COR-L47 (cell line): ENCODE results near the gene BLOC1S4.
"Not testable (repeated sequence)": the region's sequence is repeated elsewhere in the genome, so short reads cannot be mapped to it uniquely, and the experiment has no call there.

Experiments
- DNase-seq: peaks from one replicate; lab custom pipeline; 2025; lab: John Stamatoyannopoulos, UW

Gene BLOC1S4

DNA sequence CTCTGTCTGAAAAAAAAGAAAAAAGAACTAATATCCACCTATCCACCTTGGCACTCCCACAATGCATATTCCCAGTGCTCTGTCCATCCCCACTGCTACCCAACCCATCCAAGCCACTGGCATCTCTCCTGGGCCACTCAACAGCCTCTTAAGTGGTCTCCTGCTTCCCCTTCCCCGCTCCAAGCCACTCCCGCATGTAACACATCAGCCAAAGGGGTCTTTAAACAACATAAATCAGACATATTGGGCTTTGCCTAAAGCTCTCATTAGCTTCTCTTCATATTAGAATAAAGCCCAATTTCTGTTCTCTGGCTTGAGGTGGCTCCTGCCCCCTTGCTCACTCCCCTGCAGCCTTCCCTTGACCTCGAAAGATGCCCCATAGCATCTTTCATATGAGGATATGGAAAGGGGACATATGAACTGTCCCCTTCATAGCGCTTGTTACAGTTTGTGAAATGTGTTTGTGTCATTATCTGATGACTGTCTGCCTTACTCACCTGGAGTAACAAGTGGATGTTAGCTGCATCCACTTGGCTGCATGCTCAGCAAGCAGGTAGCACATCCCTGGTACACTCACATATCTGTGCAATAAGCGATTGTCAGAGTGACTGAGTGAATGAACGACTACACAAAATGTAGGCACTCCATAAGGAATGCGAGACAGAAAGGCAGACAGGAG lies 3.1 kb downstream of the BLOC1S4 start:
- no peak for DNase-seq

DNA sequence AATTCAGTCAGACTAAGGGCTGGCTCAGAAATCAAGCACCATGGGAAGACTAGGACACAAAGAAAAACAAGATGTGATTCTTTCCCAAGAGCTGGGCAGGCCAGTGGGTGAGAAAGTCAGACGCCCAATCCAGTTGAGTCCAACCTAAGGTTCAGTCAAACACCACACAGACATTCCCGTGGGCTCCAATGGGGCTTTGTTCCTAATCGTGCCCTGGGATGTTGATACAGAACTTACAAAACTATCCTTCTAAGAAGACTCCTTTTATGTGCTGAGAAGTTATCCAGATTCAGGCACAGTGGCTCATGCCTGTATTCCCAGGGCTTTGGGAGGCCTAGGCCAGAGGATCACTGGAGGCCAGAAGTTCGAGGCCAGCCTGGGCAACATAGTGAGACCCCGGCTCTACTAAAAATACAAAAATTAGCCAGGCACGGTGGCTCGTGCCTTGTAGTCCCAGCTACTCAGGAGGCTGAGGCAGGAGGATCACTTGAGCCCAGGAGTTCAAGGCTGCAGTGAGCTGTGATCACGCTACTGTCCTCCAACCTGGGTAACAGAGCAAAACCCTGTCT lies 3.7 kb downstream of the BLOC1S4 start:
- no peak for DNase-seq

DNA sequence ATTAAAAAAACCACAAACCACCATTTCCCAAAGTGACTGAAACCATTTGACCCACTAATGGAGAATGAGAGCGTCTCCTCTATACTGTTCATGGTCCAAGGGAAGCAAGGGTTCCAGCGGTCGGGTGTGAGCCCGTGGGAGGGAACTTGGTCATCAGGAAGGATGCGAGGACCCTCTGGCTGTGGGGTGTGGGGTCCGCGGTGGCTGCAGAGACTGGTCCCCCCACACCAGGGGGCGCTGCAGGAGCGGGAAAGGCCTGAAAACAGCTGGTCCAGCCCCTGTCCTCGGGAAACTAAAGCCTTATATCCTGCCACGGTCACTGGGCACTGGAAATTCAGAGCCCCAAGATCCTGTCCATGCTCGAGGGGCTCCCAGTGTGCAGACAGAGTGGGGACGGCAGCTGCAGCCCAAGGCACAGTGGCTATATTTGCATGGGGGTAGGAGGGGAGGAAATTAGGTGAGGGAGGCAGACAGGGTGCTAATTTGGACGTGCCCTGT lies 4.3 kb downstream of the BLOC1S4 start:
- DNase-seq, result peak; percentile 65

DNA sequence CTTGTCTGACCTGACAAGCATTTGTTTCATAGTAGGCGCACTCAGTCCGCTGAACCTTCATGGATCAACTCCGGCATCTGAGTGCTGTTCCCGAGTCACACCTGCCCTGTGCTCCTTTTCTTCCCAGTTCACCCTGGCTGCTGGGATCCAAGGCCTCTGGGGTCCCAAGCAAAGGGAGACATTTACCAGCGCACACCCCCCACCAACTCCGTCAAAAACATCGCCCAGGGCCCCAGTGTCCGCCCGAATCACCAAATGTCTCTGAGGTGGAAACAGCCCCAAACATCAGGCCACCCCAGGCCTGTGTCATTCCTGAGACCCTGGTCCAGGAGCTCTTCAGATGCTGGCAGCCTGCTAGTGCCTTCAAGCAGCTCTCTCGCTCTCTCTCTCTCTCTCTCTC lies 5.1 kb downstream of the BLOC1S4 start:
- DNase-seq, result no peak

DNA sequence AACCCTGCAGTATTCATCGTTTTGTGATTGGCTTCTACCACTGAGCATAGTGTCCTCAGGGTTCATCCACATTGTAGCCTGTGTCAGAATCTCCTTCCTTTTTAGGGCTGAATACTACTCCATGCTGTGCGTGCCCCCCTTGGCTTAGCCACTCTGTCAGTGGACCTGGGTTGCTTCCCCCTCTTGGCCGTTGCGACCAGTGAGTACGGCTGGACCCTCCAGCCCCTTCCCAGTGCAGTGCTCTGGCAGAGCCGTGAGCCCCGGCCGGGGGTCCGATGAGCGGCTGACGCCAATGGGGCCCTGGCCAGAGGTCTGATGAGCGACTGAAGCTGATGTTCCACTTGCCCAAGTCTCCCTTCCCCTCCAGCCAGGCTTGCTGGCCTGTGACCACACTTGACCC lies 6.9 kb downstream of the BLOC1S4 start:
- no peak for DNase-seq

DNA sequence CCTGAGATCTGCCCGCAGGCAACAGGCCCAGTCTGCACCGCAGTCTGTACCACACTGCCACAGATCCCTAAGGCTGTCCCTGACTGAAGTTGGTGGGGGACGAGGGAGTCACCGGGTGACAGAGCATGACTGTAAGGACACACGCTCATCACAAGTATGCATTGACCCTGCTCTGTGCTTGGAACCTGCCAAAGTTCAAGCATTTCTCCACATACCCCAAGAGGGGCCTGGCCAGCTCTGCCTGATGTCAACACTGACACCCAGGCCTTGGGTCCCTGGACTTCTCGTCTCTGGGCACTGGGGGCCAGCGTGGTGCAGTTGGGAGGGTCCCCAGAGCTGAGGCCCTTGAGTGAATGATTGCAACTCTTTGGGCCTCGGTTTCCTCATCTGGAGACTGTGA lies 7.9 kb downstream of the BLOC1S4 start:
- no peak for DNase-seq

DNA sequence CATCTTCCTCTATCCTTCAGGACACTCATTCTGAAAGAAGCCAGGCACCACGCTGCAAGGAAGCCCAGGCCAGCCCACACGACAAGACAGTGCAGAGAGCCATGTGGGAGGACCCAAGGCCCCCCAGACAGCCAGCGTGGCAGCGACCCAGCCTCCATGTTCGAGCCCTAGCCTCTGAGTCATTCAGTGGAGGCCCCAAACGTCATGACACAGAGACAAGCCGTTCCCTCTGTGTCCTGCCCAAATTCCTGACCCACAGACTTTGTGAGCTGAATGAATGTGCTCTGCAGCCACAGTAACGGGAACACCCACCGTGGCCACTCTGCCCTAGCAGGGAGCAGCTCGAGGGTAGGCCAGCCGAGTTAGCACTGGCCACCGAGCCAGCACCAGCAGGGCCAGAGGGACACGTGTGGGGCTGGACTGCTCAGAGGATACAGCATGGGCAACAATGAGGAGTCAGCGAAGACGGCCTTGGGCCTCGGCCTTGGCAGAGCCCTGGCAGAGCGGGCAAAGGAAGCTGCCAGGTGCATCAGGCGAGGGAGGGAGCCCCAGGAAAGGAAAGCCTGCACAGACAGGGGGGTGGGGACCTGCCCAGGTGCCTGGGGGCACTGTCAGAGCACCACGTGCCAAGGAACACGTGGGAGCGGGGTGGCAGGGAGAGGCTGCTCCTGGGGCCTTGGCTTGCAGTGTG lies 8.6 kb downstream of the BLOC1S4 start:
- no peak for DNase-seq

DNA sequence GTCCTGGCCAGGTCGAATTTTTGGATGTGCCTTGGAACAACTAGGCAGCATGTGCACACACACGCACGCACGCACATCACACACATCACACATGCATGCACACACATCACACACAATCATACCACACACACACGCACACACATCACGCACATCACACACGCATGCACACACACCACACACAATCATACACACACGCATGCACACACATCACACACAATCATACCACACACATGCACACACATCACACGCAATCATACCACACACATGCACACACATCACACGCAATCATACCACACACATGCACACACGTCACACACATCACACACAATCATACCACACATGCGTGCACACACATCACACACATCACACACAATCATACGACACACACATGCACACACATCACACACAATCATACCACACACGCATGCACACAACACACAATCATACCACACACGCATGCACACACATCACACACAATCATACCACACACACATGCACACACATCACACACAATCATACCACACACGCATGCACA lies 9.5 kb downstream of the BLOC1S4 start:
- DNase-seq, result not testable (repeated sequence)

DNA sequence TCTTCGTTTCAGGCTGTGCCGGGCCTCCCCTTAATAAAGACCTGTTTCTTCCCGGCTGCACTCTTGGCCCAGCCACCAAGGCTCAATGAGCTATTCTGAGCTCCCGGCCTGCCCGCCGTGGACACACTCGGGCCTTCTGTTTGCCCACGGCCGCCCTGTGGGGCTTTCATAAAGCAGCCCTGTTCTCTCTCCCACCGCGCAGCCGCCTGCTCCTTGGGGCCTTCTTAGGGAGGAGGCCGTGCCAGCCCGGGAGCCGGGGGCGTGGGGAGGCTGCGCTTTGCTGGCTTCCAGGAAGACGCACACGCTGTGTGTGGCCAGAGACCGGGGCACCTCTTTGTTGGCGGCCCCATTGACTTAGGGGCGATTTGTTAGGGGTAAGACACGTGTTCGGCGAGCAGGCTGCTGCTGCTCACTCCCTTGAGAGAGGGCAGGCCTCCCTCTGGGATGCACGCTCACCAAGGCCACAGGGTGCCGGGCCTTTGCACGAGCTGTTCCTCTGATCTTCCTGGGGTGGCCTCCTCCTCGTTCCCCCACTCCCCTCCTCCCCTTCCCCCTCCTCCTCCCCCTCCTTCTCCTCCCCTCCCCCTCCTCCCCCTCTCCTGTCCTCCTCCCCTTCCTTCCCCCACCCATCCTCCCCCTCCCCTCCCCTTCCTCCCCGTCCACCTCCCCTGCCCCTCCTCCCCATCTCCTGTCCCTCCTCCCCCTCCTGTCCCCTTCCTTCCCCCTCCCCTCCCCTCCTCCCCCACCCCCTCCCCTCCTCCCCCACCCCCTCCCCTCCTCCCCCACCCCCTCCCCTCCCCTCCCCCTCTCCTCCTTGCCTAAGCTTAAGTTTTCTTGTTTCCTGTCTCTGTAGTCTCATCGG lies 11.3 kb downstream of the BLOC1S4 start:
- DNase-seq, result no peak

DNA sequence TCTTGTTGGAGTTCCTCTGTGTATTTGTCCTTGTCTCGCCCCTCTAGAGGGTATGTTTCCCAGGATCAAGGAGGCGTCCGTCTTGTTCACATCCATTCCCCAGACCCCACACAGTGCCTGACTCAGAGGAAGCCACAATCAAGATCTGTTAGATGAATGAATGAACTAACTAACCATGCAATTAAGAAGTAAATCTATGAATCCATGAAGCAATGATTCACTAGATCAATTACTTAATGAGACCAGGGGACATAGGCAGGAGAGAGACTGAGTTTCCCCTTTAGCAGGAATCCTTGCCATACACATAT lies 11.9 kb downstream of the BLOC1S4 start:
- DNase-seq, result no peak

DNA sequence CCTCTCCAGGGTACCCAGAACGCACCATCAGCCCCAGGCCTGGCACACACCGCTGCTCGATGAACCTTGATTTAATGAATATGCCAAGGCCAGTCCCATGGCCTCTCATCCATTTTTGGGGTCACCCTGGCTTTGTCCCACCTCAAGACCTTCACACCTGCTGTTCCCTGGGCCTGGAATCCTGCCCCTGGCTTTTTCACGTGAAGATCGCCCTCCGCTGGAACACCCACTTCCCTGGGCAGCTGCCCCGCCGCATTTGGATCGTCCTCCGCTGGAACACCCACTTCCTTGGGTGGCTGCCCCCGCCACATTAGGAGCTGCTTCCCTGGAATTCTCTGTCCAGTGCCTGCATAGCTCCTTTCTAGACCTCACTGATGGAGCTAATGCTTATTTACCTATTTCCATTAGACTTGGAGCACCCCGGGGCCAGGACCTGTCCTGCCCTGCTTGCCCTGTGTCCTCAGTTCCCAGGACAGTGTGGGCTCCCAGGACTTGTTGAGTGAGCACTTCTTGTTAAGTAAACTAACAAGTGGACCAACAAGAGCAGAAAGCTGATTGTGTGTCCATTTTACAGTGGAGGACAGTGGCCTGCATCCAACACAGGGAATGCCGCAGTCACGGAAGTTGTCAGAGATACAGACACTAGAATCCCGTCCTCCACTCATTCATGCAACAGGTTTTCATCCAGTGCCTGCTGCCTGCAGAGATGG lies 12.5 kb downstream of the BLOC1S4 start:
- DNase-seq, result no peak

DNA sequence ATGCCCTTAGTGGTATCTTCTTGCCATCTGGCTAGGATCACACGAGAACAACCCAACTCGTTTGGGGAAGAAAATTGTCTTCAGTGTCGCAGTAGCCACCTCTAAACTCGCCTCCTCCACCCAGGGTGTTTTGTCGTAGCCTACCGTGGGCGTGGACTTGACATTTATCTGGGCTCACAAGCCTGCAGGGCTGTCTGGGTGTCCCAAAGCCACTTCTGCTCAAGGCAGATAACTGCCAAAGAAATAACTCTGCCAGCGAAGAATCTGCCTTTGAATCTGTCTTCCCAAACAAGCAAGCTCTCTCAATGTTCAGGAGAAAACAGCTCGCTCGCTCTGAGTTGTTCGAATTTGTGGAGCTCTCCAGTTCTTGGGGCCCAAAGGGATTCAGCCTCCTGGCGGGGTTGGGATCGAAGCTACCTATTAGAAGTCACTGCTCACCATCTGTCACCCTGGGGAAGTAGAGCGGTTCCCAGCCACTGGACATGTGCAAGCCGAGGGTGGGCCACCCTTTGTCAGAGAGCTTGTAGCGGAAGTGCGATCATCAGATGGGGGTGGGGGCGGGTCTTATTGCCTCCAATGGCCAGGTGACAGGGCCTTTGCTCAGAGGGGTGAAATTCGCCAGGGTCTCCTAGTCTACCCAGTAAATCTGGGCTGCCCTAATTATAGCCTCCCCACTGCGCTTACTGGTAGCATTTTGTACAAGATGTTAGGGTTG lies 14.8 kb downstream of the BLOC1S4 start:
- DNase-seq, result no peak

DNA sequence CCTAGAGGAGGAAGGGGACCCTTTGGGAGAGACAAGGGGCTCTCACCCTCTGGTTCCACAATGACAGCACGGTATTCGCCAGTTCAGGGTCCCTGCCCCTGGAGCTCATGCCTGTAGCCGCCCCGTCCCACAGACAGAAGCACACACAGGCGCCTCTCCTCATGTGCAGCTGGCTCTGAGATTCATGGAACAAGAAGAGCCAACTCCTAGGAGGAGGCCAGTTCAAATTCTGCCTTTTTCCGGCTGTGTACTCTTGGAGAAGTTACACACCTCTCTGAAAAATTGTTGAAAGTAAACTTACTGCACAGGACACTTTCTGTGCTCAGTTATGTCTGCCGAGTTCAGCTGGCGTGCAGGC lies 15.3 kb downstream of the BLOC1S4 start:
- DNase-seq, result no peak

DNA sequence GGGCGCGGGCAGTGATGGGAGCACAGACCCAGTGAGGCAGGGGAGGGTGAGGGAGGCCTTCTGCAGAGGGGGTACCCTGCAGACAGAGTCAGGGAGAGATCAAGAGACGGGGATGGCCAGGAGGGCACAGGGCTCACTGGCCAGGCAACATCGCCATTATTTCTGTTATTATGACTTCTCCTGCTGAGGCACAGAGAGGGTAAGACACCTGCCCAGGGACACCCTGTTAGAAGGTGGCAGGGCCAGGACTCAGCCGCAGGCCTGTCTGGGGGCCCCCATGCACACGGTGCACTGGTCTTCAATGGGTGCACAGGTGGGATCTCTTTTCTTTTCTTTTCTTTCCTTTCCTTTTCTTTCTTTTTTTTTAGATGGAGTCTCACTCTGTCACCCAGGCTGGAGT lies 15.8 kb downstream of the BLOC1S4 start:
- DNase-seq, result no peak

DNA sequence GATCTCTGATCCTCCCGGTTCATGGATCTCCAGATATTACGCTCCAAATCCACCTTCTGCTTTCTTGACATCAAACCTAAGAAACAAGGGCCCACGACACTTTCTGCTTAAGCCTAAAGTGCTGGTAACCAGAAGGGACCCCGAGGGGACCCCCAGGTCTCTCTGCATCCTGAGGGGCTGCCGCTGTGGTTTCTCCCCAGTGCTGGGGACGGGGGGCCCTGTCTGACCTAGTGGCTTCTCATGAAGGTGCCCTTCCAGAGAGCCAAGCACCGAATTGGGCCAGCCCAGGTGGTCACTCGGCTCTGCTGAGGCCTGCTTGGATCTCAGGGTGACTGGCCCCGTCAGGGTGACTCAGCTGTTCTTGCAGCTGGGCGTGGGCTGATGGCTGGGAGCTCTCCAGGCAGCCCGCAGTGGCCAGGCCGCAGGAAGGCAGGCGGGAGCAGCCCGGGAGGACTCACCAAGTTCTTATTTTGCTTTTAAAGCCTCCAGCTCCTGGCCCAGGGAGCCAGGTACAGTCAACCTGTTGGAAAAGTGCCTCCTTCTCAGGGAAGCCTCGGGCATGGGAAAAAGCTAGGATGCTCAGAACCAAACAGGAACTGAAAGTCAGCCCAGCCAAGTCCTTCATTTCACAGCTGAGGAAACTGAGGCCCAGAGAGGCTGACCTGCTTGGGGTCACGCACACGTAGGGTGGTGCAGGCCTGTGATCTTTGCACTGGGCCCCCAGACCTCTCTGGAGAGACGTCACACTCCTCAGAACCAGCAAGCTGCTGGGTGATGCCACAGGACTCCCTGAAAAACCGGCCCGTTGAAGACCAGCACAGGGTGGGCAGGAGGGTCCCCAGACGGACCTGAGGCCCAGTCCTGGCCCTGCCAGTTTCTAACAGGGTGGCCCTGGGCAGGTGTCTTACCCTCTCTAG lies 16.7 kb downstream of the BLOC1S4 start:
- DNase-seq, result no peak

DNA sequence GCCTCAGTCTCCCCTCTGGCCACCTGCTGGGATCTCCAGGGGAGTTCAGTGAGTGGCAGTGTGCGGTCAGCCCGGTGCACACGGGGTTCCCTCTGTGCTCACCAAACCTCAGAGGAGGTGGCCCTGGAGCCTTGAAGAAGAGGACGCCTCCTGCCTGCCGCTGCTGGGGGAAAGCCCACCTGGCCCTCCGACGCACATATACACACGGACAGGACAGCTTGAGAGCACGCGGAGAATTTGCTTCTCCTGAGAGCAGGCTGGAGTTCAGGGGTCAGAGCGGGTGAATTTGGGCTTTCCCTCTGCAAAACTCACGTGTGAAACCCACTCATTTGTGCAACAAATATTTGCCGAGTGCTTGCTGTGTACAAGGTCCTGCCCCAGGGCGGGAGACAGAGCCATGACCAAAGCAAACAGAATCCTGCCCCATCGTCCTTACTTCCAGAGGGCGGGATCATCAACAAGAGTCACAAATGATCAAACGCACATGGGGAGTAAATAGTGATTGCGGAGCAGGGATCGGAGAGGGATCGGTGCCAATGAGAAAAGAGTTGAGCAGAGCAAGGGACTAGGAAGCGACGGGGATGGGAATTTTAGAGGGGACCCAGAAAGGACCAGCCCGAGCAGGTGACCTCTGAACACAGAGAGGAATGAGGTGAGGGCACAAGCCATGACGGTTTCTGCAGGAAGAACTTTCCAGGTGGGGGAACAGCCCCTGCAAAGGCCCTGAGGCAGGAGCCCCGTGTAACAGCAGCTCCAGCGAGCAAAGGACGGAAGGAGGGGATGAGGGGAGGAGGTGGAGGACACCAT lies 17.6 kb downstream of the BLOC1S4 start:
- no peak for DNase-seq

DNA sequence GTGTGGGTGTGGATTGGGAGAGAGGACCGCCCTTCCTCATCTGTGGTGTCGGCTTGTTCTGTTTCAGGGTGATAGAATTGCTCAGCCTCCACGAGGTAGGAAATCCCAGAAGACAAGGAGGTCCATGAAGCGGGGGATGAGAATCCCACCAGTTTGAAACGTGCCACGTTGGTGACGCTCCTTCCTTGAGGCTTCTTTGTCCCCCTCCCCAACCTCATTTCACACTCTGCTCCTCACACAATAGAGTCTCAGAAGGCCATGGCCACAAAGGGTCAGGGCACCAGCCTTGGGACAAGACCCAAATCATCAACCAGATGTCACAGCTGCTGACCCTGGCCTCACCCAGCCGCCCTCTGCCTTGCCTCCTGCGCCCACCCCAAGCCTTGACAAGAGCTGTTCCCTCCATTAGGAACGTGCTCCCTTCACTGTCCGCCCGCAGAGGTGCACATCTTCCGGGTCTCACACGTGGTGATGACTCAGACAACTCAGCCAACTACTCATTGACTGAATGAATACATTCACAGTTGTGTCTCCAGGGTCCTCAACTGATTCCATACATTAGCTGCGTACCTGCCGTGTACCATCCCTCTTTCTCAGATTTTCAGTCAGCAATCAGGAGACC lies 18.3 kb downstream of the BLOC1S4 start:
- no peak for DNase-seq

DNA sequence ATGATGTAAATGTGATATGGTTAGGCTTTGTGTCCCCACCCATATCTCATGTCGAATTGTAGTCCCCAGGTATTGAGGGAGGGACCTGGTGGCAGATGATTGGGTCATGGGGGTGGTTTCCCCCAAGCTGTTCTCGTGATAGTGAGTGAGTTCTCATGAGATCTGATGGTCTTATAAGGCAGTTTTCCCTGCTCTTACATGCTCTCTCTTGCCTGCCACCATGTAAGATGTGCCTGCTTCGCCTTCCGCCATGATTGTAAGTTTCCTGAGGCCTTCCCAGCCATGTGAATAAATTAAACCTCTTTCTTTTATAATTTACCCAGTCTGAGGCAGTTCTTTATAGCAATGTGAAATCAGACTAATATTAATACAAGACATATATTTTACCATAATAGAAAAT lies 23.9 kb downstream of the BLOC1S4 start:
- DNase-seq, result no peak

DNA sequence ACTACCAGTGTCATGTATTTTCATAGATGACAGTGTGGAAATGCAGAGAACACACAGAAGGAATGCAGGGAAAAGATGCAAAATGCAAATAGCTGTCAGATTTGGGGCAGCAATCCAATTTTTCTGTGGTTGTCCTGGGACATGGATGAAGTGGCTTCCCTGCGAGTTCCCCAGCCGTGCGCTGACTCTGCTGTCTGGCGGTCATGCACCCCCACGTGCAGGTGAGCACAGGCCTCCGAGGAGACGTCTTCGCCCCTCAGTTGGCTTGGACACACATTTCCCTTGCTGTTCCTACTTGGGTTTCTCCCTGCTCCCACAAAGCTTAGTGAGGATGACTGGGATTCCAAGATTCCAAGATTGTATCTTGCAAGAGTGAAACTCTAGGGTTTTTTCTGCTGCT lies 24.4 kb downstream of the BLOC1S4 start:
- no peak for DNase-seq
